WTC11 (cell line): ENCODE data around the gene MYLK.

Experiments used
- GTF2I ChIP-seq: fragments of 250-450 bp; sonication (Bioruptor Pico); conservative IDR thresholded peaks from 2 replicates; pipeline ENCODE4 v1.4.0; 2021; ENCODE audit warnings: mild to moderate bottlenecking
- IRF1 ChIP-seq: sonication (generic); formaldehyde crosslinking; IDR thresholded peaks from 2 replicates; pipeline ENCODE4 v1.8.0; 2023; ENCODE audit warnings: missing genetic modification reagents
- KAT7 ChIP-seq: sonication (generic); formaldehyde crosslinking; IDR thresholded peaks from 2 replicates; pipeline ENCODE4 v1.8.1; 2023; ENCODE audit warnings: missing genetic modification reagents, mild to moderate bottlenecking, borderline replicate concordance

GRCh38 chr3:123618076-123618708 lies 265.9 kb downstream of the MYLK start:
- TF ChIP-seq KAT7 (CRISPR knock-in tag) (no peak), IRF1 (CRISPR knock-in tag) (no peak), GTF2I (CRISPR knock-in tag) (no peak)
